ENCODE measurements around the gene DUSP5.
A peak's percentile ranks its signal among the peaks of the same experiment; 100 is the strongest.

The DUSP5 gene

DNA sequence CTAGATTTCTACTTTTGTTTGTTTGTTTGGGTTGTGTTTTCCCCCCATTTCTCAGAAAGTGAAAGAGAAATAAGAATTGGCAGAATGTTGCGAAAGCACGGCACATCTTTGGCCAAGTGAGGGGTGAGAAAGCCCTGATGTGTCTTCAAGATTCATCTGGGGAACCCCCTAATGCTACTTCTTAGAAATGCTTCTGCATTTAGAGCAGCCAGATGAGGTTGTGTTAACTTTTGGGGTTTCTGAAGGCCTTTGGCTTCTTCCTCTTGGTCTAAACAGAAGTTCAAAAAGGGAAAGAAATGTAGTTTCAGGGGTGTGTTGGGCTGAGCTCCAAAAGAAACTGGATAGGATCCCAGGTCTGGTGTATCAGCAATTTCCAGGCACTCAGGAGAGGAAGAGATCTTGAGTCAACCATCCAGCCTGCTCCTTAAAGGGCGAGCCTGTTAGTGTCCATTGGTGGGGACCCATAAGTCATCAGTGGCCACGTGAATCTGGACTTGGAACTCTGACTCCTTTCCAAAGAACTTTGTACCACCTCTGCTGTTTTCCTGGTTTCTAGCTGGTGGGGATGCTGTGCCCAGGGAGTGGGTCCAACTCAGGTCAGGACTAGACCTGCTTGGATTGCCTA lies 6.5 kb downstream of the DUSP5 start:
- Histone ChIP-seq H3K9me3 (ENCODE audit: control insufficient read depth, low read length) (no peaks in the 10 kb centered on the region), H3K4me3 (ENCODE audit: low read depth, low read length) (no peak overlapping the region), H3K4me2 (ENCODE audit: low read length) (no peak overlapping the region), H3K4me1 (no peaks in the 10 kb centered on the region), H3K9ac (no peak overlapping the region), H3K36me3 (ENCODE audit: control insufficient read depth, insufficient read depth, low read length) (no peaks in the 10 kb centered on the region), H3K27ac (peak overlapping the region; percentile 61), H3K27me3 (ENCODE audit: control insufficient read depth, insufficient read depth, low read length) (no peaks in the 10 kb centered on the region), H3K79me2 (no peaks in the 10 kb centered on the region), H2AFZ (no peak overlapping the region)
- TF ChIP-seq, protein P1, sequence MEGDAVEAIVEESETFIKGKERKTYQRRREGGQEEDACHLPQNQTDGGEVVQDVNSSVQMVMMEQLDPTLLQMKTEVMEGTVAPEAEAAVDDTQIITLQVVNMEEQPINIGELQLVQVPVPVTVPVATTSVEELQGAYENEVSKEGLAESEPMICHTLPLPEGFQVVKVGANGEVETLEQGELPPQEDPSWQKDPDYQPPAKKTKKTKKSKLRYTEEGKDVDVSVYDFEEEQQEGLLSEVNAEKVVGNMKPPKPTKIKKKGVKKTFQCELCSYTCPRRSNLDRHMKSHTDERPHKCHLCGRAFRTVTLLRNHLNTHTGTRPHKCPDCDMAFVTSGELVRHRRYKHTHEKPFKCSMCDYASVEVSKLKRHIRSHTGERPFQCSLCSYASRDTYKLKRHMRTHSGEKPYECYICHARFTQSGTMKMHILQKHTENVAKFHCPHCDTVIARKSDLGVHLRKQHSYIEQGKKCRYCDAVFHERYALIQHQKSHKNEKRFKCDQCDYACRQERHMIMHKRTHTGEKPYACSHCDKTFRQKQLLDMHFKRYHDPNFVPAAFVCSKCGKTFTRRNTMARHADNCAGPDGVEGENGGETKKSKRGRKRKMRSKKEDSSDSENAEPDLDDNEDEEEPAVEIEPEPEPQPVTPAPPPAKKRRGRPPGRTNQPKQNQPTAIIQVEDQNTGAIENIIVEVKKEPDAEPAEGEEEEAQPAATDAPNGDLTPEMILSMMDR (IDR thresholded peaks at IDR 0.05) = no peak

DNA sequence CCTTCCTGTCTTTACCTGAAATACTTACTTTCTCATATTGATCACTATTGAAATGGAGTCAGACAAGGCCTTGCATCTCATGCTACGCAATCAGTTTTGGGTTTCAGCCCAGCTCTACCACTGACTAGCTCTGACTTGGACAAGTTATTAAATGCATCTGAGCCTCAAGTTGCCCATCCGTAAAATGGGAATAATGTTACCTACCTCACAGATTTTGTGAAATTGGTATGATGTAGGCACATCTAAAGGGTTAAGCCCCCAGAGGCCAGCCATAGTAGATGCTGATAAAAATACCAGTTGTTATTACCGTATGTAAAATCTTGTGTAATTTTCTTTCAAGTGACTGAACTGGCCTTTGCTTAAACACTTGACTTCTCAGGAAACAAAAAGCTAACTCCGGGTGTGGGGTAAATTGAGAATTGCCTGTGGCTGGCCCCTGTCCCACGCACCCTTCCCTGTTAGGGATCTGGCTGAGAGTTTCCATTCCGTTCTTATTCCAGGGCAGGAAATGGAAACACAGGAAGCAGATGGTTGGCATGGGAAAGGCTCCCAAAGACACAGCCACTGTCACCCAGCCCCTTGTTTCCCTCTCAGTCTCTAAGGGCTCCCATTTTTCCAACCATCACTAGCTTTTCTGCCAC lies 7.5 kb downstream of the DUSP5 start:
- Histone ChIP-seq H3K4me3 (ENCODE audit: low read depth, low read length) (no peak overlapping the region), H3K27me3 (ENCODE audit: control insufficient read depth, insufficient read depth, low read length) (no peaks in the 10 kb centered on the region), H3K79me2 (no peaks in the 10 kb centered on the region), H3K36me3 (ENCODE audit: control insufficient read depth, insufficient read depth, low read length) (no peaks in the 10 kb centered on the region), H3K4me2 (ENCODE audit: low read length) (no peak overlapping the region), H3K9ac (no peak overlapping the region), H2AFZ (no peak overlapping the region), H3K9me3 (ENCODE audit: control insufficient read depth, low read length) (no peaks in the 10 kb centered on the region), H3K4me1 (no peaks in the 10 kb centered on the region), H3K27ac (peak overlapping the region; percentile 61)
- TF ChIP-seq, protein P1 (IDR thresholded peaks at IDR 0.05) = no peak

DNA sequence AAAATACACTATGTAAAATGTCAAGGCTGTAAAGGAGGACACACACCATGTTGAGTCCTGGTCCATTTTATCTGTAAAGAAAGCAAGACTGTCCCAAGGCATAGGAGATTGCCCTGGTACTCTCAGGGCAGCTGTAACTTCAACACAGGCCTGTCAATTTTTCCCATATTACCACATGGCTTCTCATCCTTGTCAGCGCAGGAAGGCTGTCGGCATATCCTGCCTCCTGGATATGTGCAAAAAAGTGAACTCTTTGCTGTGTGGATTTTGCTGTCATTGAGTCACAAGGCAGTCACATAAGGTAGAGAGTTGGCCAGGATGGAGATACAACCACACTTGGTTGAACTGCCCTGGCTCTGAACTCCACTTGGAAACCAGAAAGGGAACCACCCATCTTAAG lies 8.7 kb downstream of the DUSP5 start:
- H3K9me3 ChIP-seq (ENCODE audit: control insufficient read depth, low read length) = no peaks in the 10 kb centered on the region
- no peaks in the 10 kb centered on the region for H3K36me3 ChIP-seq (ENCODE audit: control insufficient read depth, insufficient read depth, low read length)
- TF ChIP-seq, protein P1 (IDR thresholded peaks at IDR 0.05) = no peak
- no peaks in the 10 kb centered on the region for H3K27me3 ChIP-seq (ENCODE audit: control insufficient read depth, insufficient read depth, low read length)
- H3K27ac ChIP-seq = no peak overlapping the region
- H3K79me2 ChIP-seq = no peaks in the 10 kb centered on the region
- H3K4me1 ChIP-seq = no peaks in the 10 kb centered on the region
- H2AFZ ChIP-seq = no peak overlapping the region
- H3K4me3 ChIP-seq (ENCODE audit: low read depth, low read length) = no peak overlapping the region
- no peak overlapping the region for H3K4me2 ChIP-seq (ENCODE audit: low read length)
- no peak overlapping the region for H3K9ac ChIP-seq

DNA sequence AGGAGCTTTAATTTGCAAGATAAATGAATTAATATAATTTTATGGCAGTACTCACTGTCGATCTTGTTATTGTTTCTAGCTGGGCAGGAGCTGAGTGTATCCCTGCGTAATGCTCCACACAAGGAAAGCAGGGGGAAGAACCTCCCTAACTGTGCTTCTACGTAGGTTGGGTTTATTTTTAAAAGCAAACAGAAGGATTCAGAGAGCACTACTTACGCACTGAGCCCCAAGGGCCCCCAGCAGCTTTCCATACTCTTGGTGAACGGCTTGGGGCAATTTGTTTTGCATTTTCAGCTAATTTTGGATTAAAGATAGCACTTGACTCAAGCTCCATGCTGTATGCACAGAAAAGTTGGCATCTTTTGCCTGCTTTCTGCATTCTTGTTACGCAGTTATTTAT lies 9.6 kb downstream of the DUSP5 start:
- Histone ChIP-seq H3K9me3 (ENCODE audit: control insufficient read depth, low read length) (no peaks in the 10 kb centered on the region), H3K4me1 (no peaks in the 10 kb centered on the region), H3K27me3 (ENCODE audit: control insufficient read depth, insufficient read depth, low read length) (no peaks in the 10 kb centered on the region), H3K9ac (no peak overlapping the region), H3K4me2 (ENCODE audit: low read length) (no peak overlapping the region), H3K4me3 (ENCODE audit: low read depth, low read length) (no peak overlapping the region), H3K36me3 (ENCODE audit: control insufficient read depth, insufficient read depth, low read length) (no peaks in the 10 kb centered on the region), H3K79me2 (no peaks in the 10 kb centered on the region), H2AFZ (no peak overlapping the region), H3K27ac (no peak overlapping the region)
- TF ChIP-seq, protein P1 (IDR thresholded peaks at IDR 0.05) = no peak
